ENCODE measurements around the gene LGMN.

DNA sequence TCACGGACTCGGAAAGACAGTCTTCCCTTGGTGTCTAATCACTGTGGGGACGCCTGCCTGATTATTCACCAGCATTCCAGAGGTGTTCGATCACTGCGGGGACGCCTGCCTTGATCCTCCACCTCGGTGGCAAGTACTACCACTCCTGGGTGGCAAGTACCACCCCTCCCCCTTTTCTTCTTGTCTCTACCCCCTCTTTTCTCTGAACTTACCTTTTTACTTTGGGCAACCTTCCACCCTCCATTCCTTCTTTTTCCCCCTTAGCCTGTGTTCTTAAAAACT, 12.0 kb upstream of the LGMN start:
- no peak for TF ChIP-seq FOSL2 (CRISPR knock-in tag; IDR thresholded peaks at IDR 0.05)
- TF ChIP-seq, protein P1, sequence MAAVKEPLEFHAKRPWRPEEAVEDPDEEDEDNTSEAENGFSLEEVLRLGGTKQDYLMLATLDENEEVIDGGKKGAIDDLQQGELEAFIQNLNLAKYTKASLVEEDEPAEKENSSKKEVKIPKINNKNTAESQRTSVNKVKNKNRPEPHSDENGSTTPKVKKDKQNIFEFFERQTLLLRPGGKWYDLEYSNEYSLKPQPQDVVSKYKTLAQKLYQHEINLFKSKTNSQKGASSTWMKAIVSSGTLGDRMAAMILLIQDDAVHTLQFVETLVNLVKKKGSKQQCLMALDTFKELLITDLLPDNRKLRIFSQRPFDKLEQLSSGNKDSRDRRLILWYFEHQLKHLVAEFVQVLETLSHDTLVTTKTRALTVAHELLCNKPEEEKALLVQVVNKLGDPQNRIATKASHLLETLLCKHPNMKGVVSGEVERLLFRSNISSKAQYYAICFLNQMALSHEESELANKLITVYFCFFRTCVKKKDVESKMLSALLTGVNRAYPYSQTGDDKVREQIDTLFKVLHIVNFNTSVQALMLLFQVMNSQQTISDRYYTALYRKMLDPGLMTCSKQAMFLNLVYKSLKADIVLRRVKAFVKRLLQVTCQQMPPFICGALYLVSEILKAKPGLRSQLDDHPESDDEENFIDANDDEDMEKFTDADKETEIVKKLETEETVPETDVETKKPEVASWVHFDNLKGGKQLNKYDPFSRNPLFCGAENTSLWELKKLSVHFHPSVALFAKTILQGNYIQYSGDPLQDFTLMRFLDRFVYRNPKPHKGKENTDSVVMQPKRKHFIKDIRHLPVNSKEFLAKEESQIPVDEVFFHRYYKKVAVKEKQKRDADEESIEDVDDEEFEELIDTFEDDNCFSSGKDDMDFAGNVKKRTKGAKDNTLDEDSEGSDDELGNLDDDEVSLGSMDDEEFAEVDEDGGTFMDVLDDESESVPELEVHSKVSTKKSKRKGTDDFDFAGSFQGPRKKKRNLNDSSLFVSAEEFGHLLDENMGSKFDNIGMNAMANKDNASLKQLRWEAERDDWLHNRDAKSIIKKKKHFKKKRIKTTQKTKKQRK (IDR thresholded peaks at IDR 0.05; ENCODE audit: low read length): no peak
- TF ChIP-seq STAG1 (CRISPR knock-in tag; IDR thresholded peaks at IDR 0.05): no peak
- TF ChIP-seq, protein P2, sequence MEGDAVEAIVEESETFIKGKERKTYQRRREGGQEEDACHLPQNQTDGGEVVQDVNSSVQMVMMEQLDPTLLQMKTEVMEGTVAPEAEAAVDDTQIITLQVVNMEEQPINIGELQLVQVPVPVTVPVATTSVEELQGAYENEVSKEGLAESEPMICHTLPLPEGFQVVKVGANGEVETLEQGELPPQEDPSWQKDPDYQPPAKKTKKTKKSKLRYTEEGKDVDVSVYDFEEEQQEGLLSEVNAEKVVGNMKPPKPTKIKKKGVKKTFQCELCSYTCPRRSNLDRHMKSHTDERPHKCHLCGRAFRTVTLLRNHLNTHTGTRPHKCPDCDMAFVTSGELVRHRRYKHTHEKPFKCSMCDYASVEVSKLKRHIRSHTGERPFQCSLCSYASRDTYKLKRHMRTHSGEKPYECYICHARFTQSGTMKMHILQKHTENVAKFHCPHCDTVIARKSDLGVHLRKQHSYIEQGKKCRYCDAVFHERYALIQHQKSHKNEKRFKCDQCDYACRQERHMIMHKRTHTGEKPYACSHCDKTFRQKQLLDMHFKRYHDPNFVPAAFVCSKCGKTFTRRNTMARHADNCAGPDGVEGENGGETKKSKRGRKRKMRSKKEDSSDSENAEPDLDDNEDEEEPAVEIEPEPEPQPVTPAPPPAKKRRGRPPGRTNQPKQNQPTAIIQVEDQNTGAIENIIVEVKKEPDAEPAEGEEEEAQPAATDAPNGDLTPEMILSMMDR (CRISPR knock-in tag; IDR thresholded peaks at IDR 0.05): no peak
